ENCODE measurements around the gene SHC4. TPM values are rescaled to one million over a fixed set of nuclear protein-coding genes. Genes with fewer than 3 reads are reported as not detected.

The SHC4 gene
- total and polyA plus RNA-seq, 2 of the 13 experiments (the other 11 are each of a cell fraction or from before 2014, with no cell fraction given), result 0.04 TPM; not detected in 1

DNA sequence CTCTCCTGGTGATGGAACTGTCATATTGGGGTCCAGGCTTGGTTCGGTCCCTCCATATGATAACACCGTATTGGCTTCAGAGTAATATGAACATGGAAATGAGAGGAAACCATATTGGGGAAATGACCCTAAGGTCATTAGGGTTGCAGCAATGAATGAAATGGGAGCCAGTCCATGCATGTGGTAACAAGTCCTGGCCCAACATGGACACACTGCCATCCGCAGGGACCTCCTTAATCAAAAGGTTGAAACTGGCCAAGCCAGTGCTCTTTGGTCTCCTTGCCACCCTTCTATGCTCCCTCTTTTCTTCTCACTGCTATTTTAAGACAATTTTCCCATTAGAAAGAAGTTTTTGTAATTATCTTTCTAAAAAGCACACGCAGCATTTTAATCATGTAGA, 8.3 kb downstream of the SHC4 start:
- Histone ChIP-seq H3K9ac (ENCODE audit: insufficient read depth, low read depth, low read length) (no peak overlapping the region), H3K9me3 (ENCODE audit: low read length) (no peaks in the 10 kb centered on the region), H2AFZ (ENCODE audit: low read length) (no peak overlapping the region), H3K27ac (ENCODE audit: extremely low read length, insufficient read depth, low read length) (no peak overlapping the region), H3K79me2 (ENCODE audit: insufficient read depth, low read length) (no peaks in the 10 kb centered on the region), H3K36me3 (replicated peaks in 1 of 2; ENCODE audit: control insufficient read depth in 1 of 2, insufficient read depth in 2 of 2, low read length in 2 of 2) (no peaks in the 10 kb centered on the region), H3K4me1 (ENCODE audit: insufficient read depth, low read length) (no peaks in the 10 kb centered on the region), H3K27me3 (ENCODE audit: control insufficient read depth in 1 of 2, insufficient read depth in 2 of 2, low read length in 2 of 2) (peaks cover 0 to 11% of the 10 kb centered on the region in 2 experiments; a peak in 1 of 5 replicates), H3K4me3 (replicated peaks in 1 of 3; ENCODE audit: insufficient read depth in 1 of 3, low read depth in 2 of 3, low read length in 3 of 3) (no peak overlapping the region), H4K20me1 (ENCODE audit: insufficient read depth, low read length) (no peaks in the 10 kb centered on the region), H3K4me2 (ENCODE audit: low read depth, low read length) (no peak overlapping the region)
- DNase-seq (ENCODE audit: low spot score) (no peak), ATAC-seq (no peak), FAIRE-seq (no peak)
- 38% methylated on average over 4 of the region's 4 CpGs for WGBS (ENCODE audit: low lambda C conversion rate)
- POLR2A ChIA-PET, result no interaction called here
- peak in 1 of 2 experiments; percentile 6; a peak in 1 of 4 replicates for TF ChIP-seq MAFK (conservative IDR thresholded peaks at IDR 0.05 in 1 of 2, IDR thresholded peaks at IDR 0.05 in 1 of 2; ENCODE audit: low read length in 2 of 2)
- TF ChIP-seq, protein P1, sequence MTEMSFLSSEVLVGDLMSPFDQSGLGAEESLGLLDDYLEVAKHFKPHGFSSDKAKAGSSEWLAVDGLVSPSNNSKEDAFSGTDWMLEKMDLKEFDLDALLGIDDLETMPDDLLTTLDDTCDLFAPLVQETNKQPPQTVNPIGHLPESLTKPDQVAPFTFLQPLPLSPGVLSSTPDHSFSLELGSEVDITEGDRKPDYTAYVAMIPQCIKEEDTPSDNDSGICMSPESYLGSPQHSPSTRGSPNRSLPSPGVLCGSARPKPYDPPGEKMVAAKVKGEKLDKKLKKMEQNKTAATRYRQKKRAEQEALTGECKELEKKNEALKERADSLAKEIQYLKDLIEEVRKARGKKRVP (CRISPR knock-in tag; IDR thresholded peaks at IDR 0.05), result no peak
- in situ Hi-C loops (cut with HindIII; ENCODE audit: extremely low pct_ligation_motif_present, low pct_unique_long_range_greater_than_20kb), result no loop called here
- intact Hi-C loops (cut with micrococcal nuclease; ENCODE audit: unreplicated experiment), result no loop called here
- CTCF ChIA-PET (ENCODE audit: low intra/inter-chr PET ratio, low total read pairs), result no interaction called here
- no TSS peak for BruUV-seq (replicated peaks)

DNA sequence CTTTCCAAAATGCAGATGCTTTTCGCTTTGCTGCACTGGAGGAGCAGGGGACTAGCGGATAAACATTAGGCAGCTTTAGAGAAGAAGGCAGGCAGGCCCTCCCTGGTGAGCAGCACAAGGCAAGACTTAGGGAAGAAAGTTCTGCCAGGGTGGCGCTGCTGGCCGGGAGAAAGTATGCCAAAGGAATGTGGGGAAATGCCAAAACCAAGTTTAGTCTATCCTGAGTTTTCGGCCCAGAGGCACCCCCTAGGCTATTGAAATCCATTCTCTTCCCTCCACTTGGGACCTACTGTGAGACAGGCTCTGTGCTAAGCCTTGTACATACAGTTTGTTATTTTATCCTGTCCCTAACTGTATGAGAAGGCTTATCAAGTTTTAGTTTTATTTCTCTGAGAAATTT, 9.2 kb downstream of the SHC4 start:
- Histone ChIP-seq H2AFZ (ENCODE audit: low read length) (no peak overlapping the region), H3K79me2 (ENCODE audit: insufficient read depth, low read length) (no peaks in the 10 kb centered on the region), H3K9me3 (ENCODE audit: low read length) (no peaks in the 10 kb centered on the region), H3K4me1 (ENCODE audit: insufficient read depth, low read length) (no peaks in the 10 kb centered on the region), H3K9ac (ENCODE audit: insufficient read depth, low read depth, low read length) (no peak overlapping the region), H3K4me2 (ENCODE audit: low read depth, low read length) (no peak overlapping the region), H4K20me1 (ENCODE audit: insufficient read depth, low read length) (no peaks in the 10 kb centered on the region), H3K27ac (ENCODE audit: extremely low read length, insufficient read depth, low read length) (no peak overlapping the region), H3K4me3 (replicated peaks in 1 of 3; ENCODE audit: insufficient read depth in 1 of 3, low read depth in 2 of 3, low read length in 3 of 3) (no peak overlapping the region), H3K27me3 (ENCODE audit: control insufficient read depth in 1 of 2, insufficient read depth in 2 of 2, low read length in 2 of 2) (peaks cover 0 to 7% of the 10 kb centered on the region in 2 experiments; a peak in 1 of 5 replicates), H3K36me3 (replicated peaks in 1 of 2; ENCODE audit: control insufficient read depth in 1 of 2, insufficient read depth in 2 of 2, low read length in 2 of 2) (no peaks in the 10 kb centered on the region)
- WGBS (ENCODE audit: low lambda C conversion rate), result 41% methylated on average over 5 of the region's 5 CpGs
- ChIA-PET CTCF (ENCODE audit: low intra/inter-chr PET ratio, low total read pairs) (no interaction called here), POLR2A (no interaction called here)
- intact Hi-C loops (cut with micrococcal nuclease; ENCODE audit: unreplicated experiment), result no loop called here
- DNase-seq (ENCODE audit: low spot score) (no peak), FAIRE-seq (no peak), ATAC-seq (no peak)
- BruUV-seq (replicated peaks), result no TSS peak
- in situ Hi-C loops (cut with HindIII; ENCODE audit: extremely low pct_ligation_motif_present, low pct_unique_long_range_greater_than_20kb), result no loop called here
- TF ChIP-seq ZNF670 (CRISPR knock-in tag; IDR thresholded peaks at IDR 0.05; ENCODE audit: borderline replicate concordance), result no peak
- TF ChIP-seq, protein P2, sequence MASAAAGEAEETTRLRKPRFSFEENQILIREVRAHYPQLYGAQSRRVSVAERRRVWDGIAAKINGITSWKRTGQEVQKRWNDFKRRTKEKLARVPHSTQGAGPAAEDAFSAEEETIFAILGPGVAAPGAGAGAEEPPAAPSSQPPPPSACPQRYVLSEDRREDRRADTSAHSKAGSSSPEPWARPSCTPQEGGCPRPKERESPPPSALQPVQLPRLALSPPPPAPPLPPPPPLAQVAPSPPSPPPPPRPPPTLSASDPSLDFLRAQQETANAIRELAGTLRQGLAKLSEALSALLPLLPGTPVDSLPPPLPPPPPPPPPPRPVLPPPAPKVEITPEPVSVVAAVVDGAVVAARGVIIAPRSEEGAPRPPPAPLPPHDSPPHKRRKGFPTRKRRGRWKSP (CRISPR knock-in tag; IDR thresholded peaks at IDR 0.05), result no peak
- TF ChIP-seq POLR2AphosphoS5 (IDR thresholded peaks at IDR 0.05; ENCODE audit: low read depth, low read length), result no peak
- no peak for TF ChIP-seq KLF13 (CRISPR knock-in tag; IDR thresholded peaks at IDR 0.05)
- TF ChIP-seq, protein P3, sequence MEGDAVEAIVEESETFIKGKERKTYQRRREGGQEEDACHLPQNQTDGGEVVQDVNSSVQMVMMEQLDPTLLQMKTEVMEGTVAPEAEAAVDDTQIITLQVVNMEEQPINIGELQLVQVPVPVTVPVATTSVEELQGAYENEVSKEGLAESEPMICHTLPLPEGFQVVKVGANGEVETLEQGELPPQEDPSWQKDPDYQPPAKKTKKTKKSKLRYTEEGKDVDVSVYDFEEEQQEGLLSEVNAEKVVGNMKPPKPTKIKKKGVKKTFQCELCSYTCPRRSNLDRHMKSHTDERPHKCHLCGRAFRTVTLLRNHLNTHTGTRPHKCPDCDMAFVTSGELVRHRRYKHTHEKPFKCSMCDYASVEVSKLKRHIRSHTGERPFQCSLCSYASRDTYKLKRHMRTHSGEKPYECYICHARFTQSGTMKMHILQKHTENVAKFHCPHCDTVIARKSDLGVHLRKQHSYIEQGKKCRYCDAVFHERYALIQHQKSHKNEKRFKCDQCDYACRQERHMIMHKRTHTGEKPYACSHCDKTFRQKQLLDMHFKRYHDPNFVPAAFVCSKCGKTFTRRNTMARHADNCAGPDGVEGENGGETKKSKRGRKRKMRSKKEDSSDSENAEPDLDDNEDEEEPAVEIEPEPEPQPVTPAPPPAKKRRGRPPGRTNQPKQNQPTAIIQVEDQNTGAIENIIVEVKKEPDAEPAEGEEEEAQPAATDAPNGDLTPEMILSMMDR (CRISPR knock-in tag; IDR thresholded peaks at IDR 0.05), result no peak
- TF ChIP-seq NR2F2 (IDR thresholded peaks at IDR 0.05; ENCODE audit: borderline replicate concordance, low read depth), result no peak
- TF ChIP-seq ZNF660 (CRISPR knock-in tag; IDR thresholded peaks at IDR 0.05; ENCODE audit: borderline replicate concordance, low read depth), result no peak
- no peak for TF ChIP-seq ATM (IDR thresholded peaks at IDR 0.05; ENCODE audit: borderline replicate concordance)
- no peak for TF ChIP-seq SMARCC2 (IDR thresholded peaks at IDR 0.05)
- TF ChIP-seq, protein P4, sequence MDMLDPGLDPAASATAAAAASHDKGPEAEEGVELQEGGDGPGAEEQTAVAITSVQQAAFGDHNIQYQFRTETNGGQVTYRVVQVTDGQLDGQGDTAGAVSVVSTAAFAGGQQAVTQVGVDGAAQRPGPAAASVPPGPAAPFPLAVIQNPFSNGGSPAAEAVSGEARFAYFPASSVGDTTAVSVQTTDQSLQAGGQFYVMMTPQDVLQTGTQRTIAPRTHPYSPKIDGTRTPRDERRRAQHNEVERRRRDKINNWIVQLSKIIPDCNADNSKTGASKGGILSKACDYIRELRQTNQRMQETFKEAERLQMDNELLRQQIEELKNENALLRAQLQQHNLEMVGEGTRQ (IDR thresholded peaks at IDR 0.05; ENCODE audit: low read depth, low read length), result no peak
- TF ChIP-seq, protein P4 (CRISPR knock-in tag; IDR thresholded peaks at IDR 0.05; ENCODE audit: borderline replicate concordance), result no peak
